COLO668 (cell line): ENCODE data around the gene ATG4D.
"Not testable (repeated sequence)": the region's sequence is repeated elsewhere in the genome, so short reads cannot be mapped to it uniquely, and the experiment has no call there.

Experiments
- DNase-seq: peaks from one replicate; lab custom pipeline; 2025; ENCODE audit not compliant: unreplicated experiment; lab: John Stamatoyannopoulos, UW

Gene ATG4D

GRCh38 chr19:10551006-10551405, 7.3 kb downstream of the ATG4D start:
- not testable (repeated sequence) for DNase-seq

- DNase-seq, result peak; percentile 35
Measured at GRCh38 chr19:10551698-10552301, 8.1 kb downstream of the ATG4D start.

- no peak for DNase-seq
Measured at GRCh38 chr19:10552510-10553053, 8.9 kb downstream of the ATG4D start.

- DNase-seq, result no peak
Measured at GRCh38 chr19:10553087-10553667, 9.5 kb downstream of the ATG4D start.

- DNase-seq, result no peak
Measured at GRCh38 chr19:10553943-10554381, 10.3 kb downstream of the ATG4D start.

- DNase-seq, result no peak
Measured at GRCh38 chr19:10554760-10555609, 11.3 kb downstream of the ATG4D start.

- DNase-seq, result no peak
Measured at GRCh38 chr19:10555610-10555973, 11.9 kb downstream of the ATG4D start.

- DNase-seq, result no peak
Measured at GRCh38 chr19:10557603-10558197, 14.0 kb downstream of the ATG4D start.

GRCh38 chr19:10560154-10560553, 16.4 kb downstream of the ATG4D start:
- no peak for DNase-seq

- no peak for DNase-seq
Measured at GRCh38 chr19:10562609-10563008, 18.9 kb downstream of the ATG4D start.

- peak; percentile 65 for DNase-seq
Measured at GRCh38 chr19:10565028-10565566, 21.4 kb downstream of the ATG4D start.

GRCh38 chr19:10565567-10566407, 22.1 kb downstream of the ATG4D start, which contains the start of gene KRI1:
TSS of gene KRI1 (minus strand) at chr19:10566010. CDS start at chr19:10565999, 11 bp downstream.
- peak; percentile 98 for DNase-seq

GRCh38 chr19:10566408-10566657, 22.6 kb downstream of the ATG4D start:
- no peak for DNase-seq

- no peak for DNase-seq
Measured at GRCh38 chr19:10566658-10567410, 23.1 kb downstream of the ATG4D start.

GRCh38 chr19:10567656-10568055, 24.0 kb downstream of the ATG4D start:
- DNase-seq, result no peak

- DNase-seq, result peak; percentile 79
Measured at GRCh38 chr19:10568062-10568825, 24.5 kb downstream of the ATG4D start.

GRCh38 chr19:10568826-10569651, 25.3 kb downstream of the ATG4D start, which contains the start of gene CDKN2D:
TSS of gene CDKN2D (minus strand) at chr19:10568979. CDS start at chr19:10568653, 326 bp downstream.
- peak; percentile 99 for DNase-seq

GRCh38 chr19:10573793-10574192, 30.1 kb downstream of the ATG4D start:
- DNase-seq, result not testable (repeated sequence)
